Activated T-cell treated with anti-CD3 and anti-CD28 coated beads for 1 hour (primary cell): ENCODE measurements around the gene SETD1B.

Experiments used
- DNase-seq: peaks from one replicate; pipeline ENCODE4 v3.0.0-alpha.2; 2020; ENCODE audit warnings: low read depth

The SETD1B gene

GRCh38 chr12:121795034-121795968 lies 8.5 kb upstream of the SETD1B start:
- peak; percentile 81 for DNase-seq

GRCh38 chr12:121796855-121797751 lies 6.7 kb upstream of the SETD1B start:
- no peak for DNase-seq

- DNase-seq = no peak
These were observed 5.6 kb upstream of the SETD1B start for GRCh38 chr12:121797937-121798786.

GRCh38 chr12:121798787-121799155 lies 5.0 kb upstream of the SETD1B start:
- no peak for DNase-seq

GRCh38 chr12:121799156-121799841 lies 4.5 kb upstream of the SETD1B start:
- no peak for DNase-seq

GRCh38 chr12:121799842-121800693 lies 3.7 kb upstream of the SETD1B start:
- peak; percentile 73 for DNase-seq

- DNase-seq = peak; percentile 61
These were observed 2.9 kb upstream of the SETD1B start for GRCh38 chr12:121800694-121801594.

- peak; percentile 26 for DNase-seq
These were observed 2.0 kb upstream of the SETD1B start for GRCh38 chr12:121801595-121802484.

- no peak for DNase-seq
These were observed 1.3 kb upstream of the SETD1B start for GRCh38 chr12:121802485-121802842.

- peak; percentile 82 for DNase-seq
These were observed 738 bp upstream of the SETD1B start for GRCh38 chr12:121802843-121803698.

- DNase-seq = peak; percentile 51
These were observed 755 bp downstream of the SETD1B start for GRCh38 chr12:121804417-121805111.

- DNase-seq = no peak
These were observed 1.6 kb downstream of the SETD1B start for GRCh38 chr12:121805171-121806008.

GRCh38 chr12:121806009-121806545 lies 2.3 kb downstream of the SETD1B start:
- no peak for DNase-seq

GRCh38 chr12:121806546-121807423 lies 3.0 kb downstream of the SETD1B start:
- no peak for DNase-seq
